Natural killer cell (primary cell): ENCODE data around the gene POU3F1. TPM values are rescaled to one million over a fixed set of nuclear protein-coding genes. Genes with fewer than 3 reads are reported as not detected.
A peak's percentile ranks its signal among the peaks of the same experiment; 100 is the strongest.

ENCODE experiments used
- ATAC-seq, 3 donors: fragments of 150-1000 bp in 2 of 3; fragments of 200-7000 bp in 1 of 3; cut with Tn5 transposase; 1 replicate in 1 of 3; 2 replicates in 2 of 3; pipeline ENCODE4 v1.10.0; 2021; ENCODE audit warnings: mild to moderate bottlenecking in 2 of 3, moderate library complexity in 2 of 3
- DNase-seq, 2 donors: peaks; one replicate each; pipeline versions ENCODE4 v3.0.0 to v3.0.0-alpha.2; 2013 to 2021; ENCODE audit warnings: mixed read lengths in 1 of 2
- H3K27ac ChIP-seq: one replicate; pipeline ENCODE4 v1.5.1; 2013; ENCODE audit warnings: mild to moderate bottlenecking, low read length
- H3K27me3 ChIP-seq: one replicate; pipeline ENCODE4 v1.6.1; 2013; ENCODE audit warnings: low read length; ENCODE audit not compliant: control insufficient read depth, insufficient read depth
- H3K36me3 ChIP-seq: one replicate; pipeline ENCODE4 v1.6.1; 2013; ENCODE audit warnings: low read length; ENCODE audit not compliant: control insufficient read depth, insufficient read depth
- H3K4me1 ChIP-seq: one replicate; pipeline ENCODE4 v1.6.1; 2013; ENCODE audit warnings: low read length; ENCODE audit not compliant: control insufficient read depth, insufficient read depth
- H3K4me3 ChIP-seq: one replicate; pipeline ENCODE4 v1.5.1; 2013; ENCODE audit warnings: low read length
- H3K9me3 ChIP-seq: one replicate; pipeline ENCODE4 v1.6.1; 2013; ENCODE audit warnings: low read length; ENCODE audit not compliant: control insufficient read depth, insufficient read depth
- H3K27ac Mint-ChIP-seq, 2 donors: one replicate each; pipeline ENCODE4 v1.8.0; 2022; ENCODE audit warnings: mild to moderate bottlenecking in 2 of 2, mixed read lengths in 2 of 2, moderate library complexity in 1 of 2
- H3K27me3 Mint-ChIP-seq, 2 donors: one replicate each; pipeline ENCODE4 v1.8.0; 2022; ENCODE audit warnings: low read depth in 2 of 2, mixed read lengths in 2 of 2
- H3K36me3 Mint-ChIP-seq: one replicate; pipeline ENCODE4 v1.8.0; 2022; ENCODE audit warnings: mixed read lengths
- H3K4me1 Mint-ChIP-seq, 2 donors: one replicate each; pipeline ENCODE4 v1.8.0; 2022; ENCODE audit warnings: mixed read lengths in 2 of 2
- H3K4me3 Mint-ChIP-seq: one replicate; pipeline ENCODE4 v1.8.0; 2022; ENCODE audit warnings: mild to moderate bottlenecking, moderate library complexity, mixed read lengths
- H3K9me3 Mint-ChIP-seq, 2 donors: one replicate each; pipeline ENCODE4 v1.8.0; 2022; ENCODE audit warnings: mixed read lengths in 2 of 2
- CTCF ChIP-seq: fragments of 200-600 bp; IDR thresholded peaks from one replicate; pipeline ENCODE4 v1.8.0; 2022; ENCODE audit warnings: antibody characterized with exemption
- WGBS: methylation state at CpG from one replicate; pipeline ENCODE4 v1.1.7; 2013; ENCODE audit warnings: missing lambda C conversion rate; ENCODE audit not compliant: insufficient coverage; 5-methylcytosine and 5-hydroxymethylcytosine counted together
- intact Hi-C: fragments of 100-400 bp; cut with micrococcal nuclease; formaldehyde crosslinking; loops from one replicate; pipeline ENCODE4 v1.14.2; 2022
- total RNA-seq, 4 donors: library from RNA; stranded (reverse); fragments of 120-200 nt in 1 of 4; gene quantifications; one replicate each; pipeline versions ENCODE4 v1.2.3 to v1.2.4, GENCODE V29; 2013 to 2022

POU3F1 gene
- total RNA-seq, 3 donors from 2014 or later (not counting 1 experiment from before 2014, with no cell fraction given): 0.12 to 0.15 TPM; not detected in 1

GRCh38 chr1:38072858-38073257, 26.3 kb upstream of the POU3F1 start:
- H3K27me3 Mint-ChIP-seq: peaks cover 28 to 44% of the 10 kb centered on the region in 2 donors
- H3K4me1 Mint-ChIP-seq: no peaks in the 10 kb centered on the region

GRCh38 chr1:38071312-38072256, 25.0 kb upstream of the POU3F1 start:
- peaks cover 33 to 52% of the 10 kb centered on the region in 2 donors for H3K27me3 Mint-ChIP-seq
- intact Hi-C loops: no loop called here
- Histone ChIP-seq H3K4me3 (no peak overlapping the region), H3K27ac (no peak overlapping the region), H3K27me3 (no peaks in the 10 kb centered on the region), H3K9me3 (no peaks in the 10 kb centered on the region), H3K4me1 (no peaks in the 10 kb centered on the region), H3K36me3 (no peaks in the 10 kb centered on the region)
- no peaks in the 10 kb centered on the region for H3K9me3 Mint-ChIP-seq
- H3K4me1 Mint-ChIP-seq: no peaks in the 10 kb centered on the region
- no peaks in the 10 kb centered on the region for H3K36me3 Mint-ChIP-seq
- TF ChIP-seq CTCF: peak; percentile 17
- WGBS: 81% methylated on average over 9 of the region's 10 CpGs
- ATAC-seq (peak in 2 of 3 donors; percentile 42 to 63), DNase-seq (peak in 1 of 2 donors; percentile 31)
- H3K4me3 Mint-ChIP-seq: no peak overlapping the region
- H3K27ac Mint-ChIP-seq: no peak overlapping the region

More at GRCh38 chr1:38072858-38073257, 26.3 kb upstream of the POU3F1 start:
- WGBS: 100% methylated on average over 1 of the region's 2 CpGs
- DNase-seq (no peak), ATAC-seq (no peak)
- H3K27me3 ChIP-seq: no peaks in the 10 kb centered on the region
- TF ChIP-seq CTCF: no peak
- no peaks in the 10 kb centered on the region for H3K4me1 ChIP-seq
- H3K4me3 ChIP-seq: no peak overlapping the region
- no peak overlapping the region for H3K27ac ChIP-seq
- Mint-ChIP-seq H3K36me3 (no peaks in the 10 kb centered on the region), H3K4me3 (no peak overlapping the region), H3K9me3 (no peaks in the 10 kb centered on the region), H3K27ac (no peak overlapping the region)
- intact Hi-C loops: no loop called here
- H3K36me3 ChIP-seq: no peaks in the 10 kb centered on the region
- no peaks in the 10 kb centered on the region for H3K9me3 ChIP-seq

- no peak for DNase-seq
- Histone ChIP-seq H3K27me3 (no peaks in the 10 kb centered on the region), H3K36me3 (no peaks in the 10 kb centered on the region), H3K4me1 (no peaks in the 10 kb centered on the region), H3K27ac (no peak overlapping the region), H3K9me3 (no peaks in the 10 kb centered on the region), H3K4me3 (no peak overlapping the region)
- no peak for ATAC-seq
- no peaks in the 10 kb centered on the region for H3K9me3 Mint-ChIP-seq
- 94% methylated on average over 3 of the region's 3 CpGs for WGBS
- H3K27me3 Mint-ChIP-seq: peaks cover 26 to 52% of the 10 kb centered on the region in 2 donors
- no peak overlapping the region for H3K4me3 Mint-ChIP-seq
- intact Hi-C loops: no loop called here
- TF ChIP-seq CTCF: no peak
- no peaks in the 10 kb centered on the region for H3K4me1 Mint-ChIP-seq
- H3K27ac Mint-ChIP-seq: no peak overlapping the region
- H3K36me3 Mint-ChIP-seq: no peaks in the 10 kb centered on the region
Observed at GRCh38 chr1:38068980-38069340, 22.4 kb upstream of the POU3F1 start.
